GM18498 (cell line): Measurements from ENCODE around the gene ZFP36.
"Not testable (repeated sequence)": the region's sequence is repeated elsewhere in the genome, so short reads cannot be mapped to it uniquely, and the experiment has no call there.

Source experiments
- ATAC-seq: cut with Tn5 transposase; IDR thresholded peaks from one replicate; pipeline ENCODE4 v1.9.1; 2021; ENCODE audit warnings: mild to moderate bottlenecking, moderate library complexity; ENCODE audit not compliant: unreplicated experiment

ZFP36 gene

DNA sequence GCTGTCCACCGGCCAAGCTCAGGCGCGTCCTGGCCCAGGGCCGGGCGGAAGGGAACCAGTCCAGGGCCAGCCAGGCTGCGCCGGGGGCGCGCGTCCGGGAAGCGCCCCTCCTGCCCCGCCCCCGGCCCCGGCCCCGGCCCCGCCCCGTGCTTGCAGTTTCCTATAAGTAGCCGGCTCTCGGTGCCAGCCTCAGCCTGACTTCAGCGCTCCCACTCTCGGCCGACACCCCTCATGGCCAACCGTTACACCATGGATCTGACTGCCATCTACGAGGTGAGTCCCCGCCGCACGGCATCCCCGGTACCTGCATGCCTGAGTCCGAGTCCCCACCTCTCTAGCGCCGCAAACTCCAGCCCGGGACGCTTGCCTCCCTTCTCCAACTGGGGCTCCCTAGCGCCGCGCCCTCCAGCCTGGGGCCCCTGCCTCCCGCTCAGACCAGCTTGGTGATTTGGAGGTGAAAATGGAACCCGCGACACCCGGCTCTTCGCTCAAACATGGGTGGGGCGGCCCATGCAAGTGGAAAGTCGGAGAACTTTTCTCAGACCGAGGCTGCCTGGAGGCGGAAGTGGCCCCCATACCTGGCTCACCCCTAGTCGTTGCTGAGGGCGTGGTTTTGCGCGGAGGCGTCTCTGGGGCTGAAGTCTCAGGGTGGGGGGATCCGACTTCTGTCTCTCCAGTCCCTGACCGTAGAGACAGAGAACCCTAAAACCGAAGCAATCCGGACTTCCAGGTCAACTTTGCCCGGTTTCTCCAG lies at the start of gene ZFP36:
TSS of gene ZFP36 (plus strand) at position 192 of the 754 bp plus-strand sequence. CDS start at position 250, 58 bp downstream.
- ATAC-seq, result peak; percentile 17

DNA sequence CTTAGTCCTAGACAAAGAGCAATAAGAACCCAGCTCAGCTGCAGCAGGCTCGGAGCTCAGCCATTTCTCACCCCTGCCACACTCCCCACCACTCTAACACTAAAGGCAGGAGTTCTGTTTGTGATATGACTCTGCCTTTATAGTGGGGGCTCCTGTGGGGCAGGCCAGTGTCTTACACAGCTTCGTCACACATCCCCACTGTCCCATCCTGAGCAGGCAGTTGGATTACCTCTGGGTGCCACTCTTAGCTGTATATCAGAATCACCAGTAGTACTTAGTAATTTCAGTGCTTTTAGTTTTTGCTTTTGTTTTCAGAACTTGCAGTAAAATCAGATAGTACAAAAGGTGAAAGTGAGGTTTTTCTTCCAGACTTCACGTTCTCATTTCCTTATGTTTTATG lies 47.6 kb upstream of the ZFP36 start:
- no peak for ATAC-seq

DNA sequence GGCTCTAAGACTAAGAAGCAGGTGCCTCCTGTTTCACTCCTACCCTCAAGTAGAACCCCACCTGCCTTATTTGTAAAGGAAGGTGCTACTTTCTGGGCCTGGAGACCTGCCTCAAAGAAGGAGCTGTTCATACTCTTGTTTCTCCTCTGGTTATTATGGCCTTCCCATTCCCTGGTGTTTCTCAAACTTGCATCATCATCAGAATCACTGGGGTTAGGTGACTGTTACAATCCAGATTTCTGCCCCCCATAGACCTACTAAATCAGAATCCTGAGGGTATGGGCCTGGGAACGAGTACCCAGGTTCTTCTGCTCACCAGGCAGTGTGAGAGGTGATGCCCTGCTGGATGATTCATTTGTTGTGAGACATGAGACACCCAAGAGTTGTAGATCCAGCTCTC lies 46.0 kb upstream of the ZFP36 start:
- ATAC-seq, result no peak

DNA sequence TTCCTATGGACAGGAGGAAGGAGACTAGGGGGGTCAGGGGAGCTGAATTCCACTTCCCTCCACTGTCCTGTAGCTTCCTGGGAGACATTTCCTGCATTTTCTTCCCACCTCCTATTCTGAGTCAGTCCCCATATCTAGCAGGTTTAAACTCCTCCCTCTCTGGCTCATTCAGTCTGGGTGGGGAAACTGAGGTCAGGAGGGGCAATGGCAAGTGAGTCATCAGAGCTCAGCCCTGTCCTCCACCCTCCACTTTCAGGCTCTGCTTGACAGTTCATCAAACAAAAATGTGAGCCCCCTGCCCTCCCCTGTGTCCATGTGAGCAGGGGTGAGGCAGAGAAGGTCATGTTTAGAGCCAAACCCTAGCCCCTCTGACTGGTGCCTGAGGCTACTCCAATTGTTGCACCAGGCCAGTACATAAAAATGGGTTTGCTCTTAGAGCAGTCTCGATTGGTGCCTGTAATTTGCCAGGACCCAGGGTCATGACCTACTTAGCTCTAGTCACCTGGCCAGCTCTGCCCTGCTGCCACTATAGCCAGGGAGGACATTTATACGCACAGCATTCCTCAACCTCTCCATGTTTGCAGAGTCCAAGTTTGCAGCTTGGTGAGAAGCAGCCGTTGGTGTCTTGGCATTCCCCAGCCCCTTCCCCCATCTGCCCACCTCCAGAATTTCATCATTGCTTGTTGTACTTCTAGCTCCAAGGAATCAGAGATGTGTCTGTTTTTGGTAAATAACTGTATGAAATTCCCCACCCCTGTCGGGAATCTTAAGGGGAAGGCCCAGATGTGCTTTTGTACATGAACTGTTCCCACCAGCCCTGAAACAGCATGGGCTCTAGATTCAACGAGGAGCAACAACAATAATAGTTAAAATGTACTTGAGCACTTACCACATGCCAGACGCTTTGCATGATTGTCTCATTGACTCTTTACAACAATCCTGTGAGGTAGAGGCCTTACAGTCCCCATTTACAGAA lies 43.7 kb upstream of the ZFP36 start:
- ATAC-seq, result no peak

DNA sequence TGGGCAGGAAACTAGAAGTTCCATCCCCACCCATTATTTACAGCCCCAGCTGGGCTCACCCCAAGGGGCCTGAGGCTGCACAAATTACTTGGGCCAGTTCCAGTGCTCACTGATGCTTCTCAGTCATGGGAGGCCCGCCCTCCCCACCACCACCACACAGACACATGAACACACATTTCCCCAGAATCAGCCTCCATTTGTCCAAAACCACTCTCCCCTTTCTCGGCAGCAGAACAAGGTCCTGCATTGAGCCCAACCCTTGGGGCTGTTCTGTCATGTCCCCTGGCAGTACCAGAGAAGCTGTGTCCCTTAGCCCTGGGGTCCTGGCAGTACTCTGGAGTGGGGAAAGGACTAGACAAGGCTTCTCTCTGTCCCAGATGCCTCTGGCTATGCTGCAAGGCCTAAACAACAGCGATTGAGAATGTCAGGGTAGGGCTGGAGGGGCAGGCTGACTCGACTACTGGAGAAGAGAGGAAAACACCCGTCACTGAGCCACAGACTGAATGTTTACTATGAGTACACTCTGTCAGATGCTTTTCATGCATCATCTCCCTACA lies 42.7 kb upstream of the ZFP36 start:
- no peak for ATAC-seq

DNA sequence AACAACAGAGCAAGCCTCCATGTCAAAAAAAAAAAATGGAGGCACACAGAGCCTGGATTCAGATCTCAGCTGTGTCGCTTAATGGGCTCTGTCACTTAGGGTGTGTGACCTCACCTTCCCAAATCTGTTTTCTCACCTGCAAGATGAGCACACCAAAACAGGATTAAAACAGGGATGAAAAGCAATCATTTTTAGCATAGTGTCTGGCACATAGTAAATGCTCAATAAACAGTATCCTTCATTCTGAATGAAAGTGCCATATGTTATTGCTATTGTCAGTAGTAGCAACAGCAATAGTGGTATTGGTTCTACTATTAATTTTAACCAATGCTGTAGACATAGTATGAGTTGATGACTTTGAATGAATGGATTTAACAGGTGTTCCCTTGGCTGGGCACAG lies 41.1 kb upstream of the ZFP36 start:
- ATAC-seq, result no peak

- ATAC-seq, result no peak
Observed at GRCh38 chr19:39369200-39369599, 37.4 kb upstream of the ZFP36 start.

DNA sequence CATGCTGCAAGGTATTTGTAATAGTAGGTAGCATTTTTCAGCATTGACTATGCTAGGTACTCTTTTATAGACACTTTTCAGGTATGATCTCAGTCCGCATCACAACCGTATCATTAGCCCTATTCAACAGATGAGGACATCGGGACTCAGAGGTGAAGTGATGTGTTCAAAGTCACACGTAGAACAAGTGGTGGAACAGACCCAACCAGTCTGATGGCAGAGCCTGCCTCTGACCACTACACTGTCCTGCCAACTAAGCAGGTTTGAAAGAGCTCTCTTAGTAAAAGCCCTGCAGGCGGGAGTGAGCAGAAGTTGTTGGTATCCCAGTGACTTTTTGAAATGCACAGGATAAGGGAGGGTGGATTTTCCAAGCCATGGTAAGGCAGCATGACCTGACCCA lies 35.9 kb upstream of the ZFP36 start:
- ATAC-seq, result no peak

DNA sequence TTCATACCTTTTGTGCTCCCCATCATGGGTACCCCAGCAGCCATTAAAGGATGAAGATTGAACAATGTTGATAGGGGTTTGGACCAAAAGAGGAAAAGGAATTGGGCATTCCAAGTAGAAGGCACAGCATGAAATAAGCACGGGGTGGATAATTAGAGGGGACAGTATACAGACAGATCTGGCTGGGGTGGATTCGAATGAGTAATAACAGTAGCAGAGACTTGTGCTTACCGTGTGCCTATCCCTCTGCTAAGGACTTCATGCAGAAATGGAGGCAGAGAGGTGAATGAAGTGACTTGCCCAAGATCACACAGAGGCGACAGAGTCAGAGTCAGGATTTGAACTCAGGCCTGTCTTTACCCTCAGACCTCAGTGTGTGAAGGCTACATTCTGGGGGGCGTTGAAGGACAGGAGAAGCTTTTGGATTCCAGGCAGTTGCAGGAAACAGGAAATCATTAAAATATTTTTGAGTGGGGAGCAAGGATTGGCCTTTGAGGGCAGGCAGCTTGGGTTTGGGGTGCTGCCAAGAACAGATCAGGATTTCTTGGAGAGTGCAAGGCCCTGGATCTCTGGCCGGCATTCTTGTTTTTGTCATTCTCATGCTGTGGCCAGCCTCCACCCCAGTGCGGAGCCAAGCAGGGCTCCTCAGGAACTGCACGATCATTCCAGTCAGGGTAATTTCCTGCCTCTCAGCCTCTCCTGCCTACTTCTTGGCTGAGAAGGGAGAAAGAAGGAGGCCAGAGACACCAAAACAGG lies 34.4 kb upstream of the ZFP36 start:
- ATAC-seq, result no peak

DNA sequence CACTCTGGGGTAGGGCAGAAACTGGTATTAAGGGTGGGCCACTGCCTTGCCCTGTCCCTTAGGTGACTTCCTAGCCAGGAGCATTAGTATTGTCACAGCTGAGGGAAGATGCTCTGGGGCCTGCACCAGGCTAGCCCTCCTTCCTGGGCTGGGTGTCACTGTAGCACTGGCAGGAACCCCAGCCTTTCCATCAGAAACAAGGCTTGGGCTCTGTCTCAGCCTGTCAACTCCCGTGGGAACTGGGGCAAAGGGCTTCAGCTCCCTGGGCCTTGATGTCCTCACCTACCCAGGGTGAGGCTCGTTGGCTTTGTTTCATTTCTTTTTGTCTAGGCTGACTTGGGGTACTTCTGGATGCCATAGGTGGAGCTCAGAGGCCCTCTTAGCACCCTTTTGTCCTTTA lies 33.7 kb upstream of the ZFP36 start:
- ATAC-seq, result no peak

DNA sequence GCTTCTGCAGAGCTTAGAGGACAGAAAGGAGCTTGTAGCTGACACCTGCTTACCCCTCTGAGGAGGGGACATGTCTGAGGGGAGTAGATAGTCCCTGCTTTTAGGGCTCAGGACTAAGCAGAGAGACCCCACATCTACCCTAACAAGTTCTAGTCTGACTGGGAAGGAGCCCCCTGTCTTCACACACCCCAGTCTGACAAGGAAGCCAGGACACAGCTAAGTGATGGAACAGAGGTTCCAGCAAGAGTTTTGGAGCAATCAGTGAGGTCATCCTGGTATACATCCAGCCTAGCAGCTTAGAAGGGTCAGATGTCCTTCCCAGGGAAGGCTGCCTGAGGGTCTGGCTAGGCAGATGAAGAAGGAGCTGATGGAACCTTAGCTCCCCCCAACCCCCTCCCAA lies 30.7 kb upstream of the ZFP36 start:
- no peak for ATAC-seq

DNA sequence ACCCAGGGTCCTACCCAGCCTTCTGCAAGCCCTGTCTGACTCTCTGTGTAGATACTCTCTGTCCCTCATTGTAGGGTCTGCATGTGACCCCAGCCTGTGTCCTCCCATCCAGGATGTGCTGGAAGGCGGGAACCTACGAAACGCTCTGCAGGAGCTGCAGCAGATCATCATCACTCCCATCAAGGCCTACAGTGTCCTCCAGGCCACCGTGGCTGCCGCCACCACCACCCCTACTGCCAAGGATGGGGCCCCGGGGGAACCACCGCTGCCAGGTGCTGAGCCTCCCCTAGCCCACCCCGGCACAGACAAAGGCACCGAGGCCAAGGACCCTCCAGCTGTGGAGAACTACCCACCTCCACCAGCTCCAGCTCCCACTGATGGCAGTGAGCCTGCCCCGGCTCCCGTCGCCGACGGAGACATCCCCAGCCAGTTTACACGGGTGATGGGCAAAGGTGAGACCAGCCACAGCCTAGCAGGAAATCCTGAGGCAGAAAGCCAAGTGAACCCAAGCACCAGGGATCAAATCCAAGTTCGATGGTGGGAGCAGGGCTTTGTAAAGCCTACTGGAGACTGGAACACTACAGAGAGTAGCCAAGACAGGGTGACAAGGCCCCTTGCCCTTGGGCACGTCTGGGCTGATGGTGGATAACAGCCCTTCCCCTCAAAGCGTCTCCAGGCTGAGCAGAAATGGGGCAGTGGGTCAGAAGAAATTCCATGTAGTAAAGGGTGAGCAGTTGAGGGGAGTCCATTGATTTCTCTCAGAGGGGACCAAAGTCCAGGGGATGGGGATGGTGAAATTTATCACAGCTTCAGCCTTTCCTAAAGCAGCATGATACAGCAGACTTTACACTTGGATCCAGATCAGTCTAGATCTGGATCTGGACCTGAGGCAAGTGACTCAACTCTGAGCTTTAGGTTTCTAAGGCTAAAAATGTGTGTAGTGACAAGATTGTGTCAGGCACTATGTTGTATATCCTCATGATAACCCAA lies 29.0 kb upstream of the ZFP36 start:
- ATAC-seq, result no peak

GRCh38 chr19:39379366-39379765 lies 27.3 kb upstream of the ZFP36 start:
- ATAC-seq, result not testable (repeated sequence)

DNA sequence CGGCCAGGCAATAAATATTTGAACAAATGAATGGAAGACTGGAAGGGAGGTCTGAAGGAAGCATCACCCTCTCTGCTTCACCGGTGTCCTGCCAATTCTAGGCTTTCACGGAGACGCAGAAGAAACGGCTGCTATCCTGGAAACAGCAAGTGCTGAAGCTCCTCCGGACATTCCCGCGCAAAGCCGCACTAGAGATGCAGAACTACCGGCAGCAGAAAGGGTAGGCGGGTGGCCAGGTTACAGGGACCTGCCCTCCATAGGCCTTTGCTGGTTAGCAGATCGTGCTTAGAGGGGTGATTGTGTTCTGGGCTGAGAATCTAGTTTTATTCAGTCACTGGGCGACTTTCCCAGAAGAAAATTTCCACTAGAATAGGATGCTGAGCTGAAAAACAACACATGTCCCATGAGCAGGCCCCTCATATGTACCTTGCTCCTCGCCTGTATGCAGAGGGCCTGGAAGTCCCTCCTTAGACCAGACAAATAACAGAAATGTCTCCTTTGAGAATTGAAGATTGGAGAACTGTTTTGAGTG lies 26.7 kb upstream of the ZFP36 start:
- no peak for ATAC-seq

GRCh38 chr19:39380521-39381502 lies 25.8 kb upstream of the ZFP36 start:
- no peak for ATAC-seq

- ATAC-seq, result no peak
Observed at GRCh38 chr19:39381910-39382611, 24.6 kb upstream of the ZFP36 start.

GRCh38 chr19:39382991-39383828 lies 23.4 kb upstream of the ZFP36 start:
- ATAC-seq, result no peak
